ENCODE measurements around the gene CLIP3.
"Not testable (repeated sequence)": the region's sequence is repeated elsewhere in the genome, so short reads cannot be mapped to it uniquely, and the experiment has no call there.

The CLIP3 gene

GRCh38 chr19:36046443-36047050 is 13.9 kb upstream of the CLIP3 start:
- no peak for DNase-seq

- no peak for DNase-seq
Measured at GRCh38 chr19:36043952-36044351, 11.3 kb upstream of the CLIP3 start.

- DNase-seq, result no peak
Measured at GRCh38 chr19:36041831-36042230, 9.2 kb upstream of the CLIP3 start.

GRCh38 chr19:36041092-36041491 is 8.4 kb upstream of the CLIP3 start:
- DNase-seq, result not testable (repeated sequence)

- DNase-seq, result no peak
Measured at GRCh38 chr19:36040495-36040894, 7.8 kb upstream of the CLIP3 start.

- DNase-seq, result no peak
Measured at GRCh38 chr19:36031308-36031707, 1.4 kb downstream of the CLIP3 start.

- DNase-seq, result no peak
Measured at GRCh38 chr19:36030264-36031148, 2.2 kb downstream of the CLIP3 start.

- no peak for DNase-seq
Measured at GRCh38 chr19:36028313-36029041, 4.2 kb downstream of the CLIP3 start.

- DNase-seq, result no peak
Measured at GRCh38 chr19:36027696-36028095, 5.0 kb downstream of the CLIP3 start.

- DNase-seq, result no peak
Measured at GRCh38 chr19:36026091-36026876, 6.4 kb downstream of the CLIP3 start.

- no peak for DNase-seq
Measured at GRCh38 chr19:36025541-36025940, 7.1 kb downstream of the CLIP3 start.

GRCh38 chr19:36023432-36023831 is 9.2 kb downstream of the CLIP3 start:
- DNase-seq, result no peak

GRCh38 chr19:36019061-36019670 is 13.5 kb downstream of the CLIP3 start:
- no peak for DNase-seq

- peak; percentile 100 for DNase-seq
Measured at GRCh38 chr19:36014012-36014924, 18.4 kb downstream of the CLIP3 start, which contains the start of gene ALKBH6. ALKBH6 (minus strand) TSS chr19:36014213; CDS start chr19:36013397, 816 bp downstream.

- DNase-seq, result peak; percentile 65
Measured at GRCh38 chr19:36013280-36014011, 19.2 kb downstream of the CLIP3 start.

- no peak for DNase-seq
Measured at GRCh38 chr19:36010402-36010801, 22.3 kb downstream of the CLIP3 start.

GRCh38 chr19:36009633-36010379 is 22.9 kb downstream of the CLIP3 start:
- DNase-seq, result no peak

GRCh38 chr19:36009220-36009619 is 23.5 kb downstream of the CLIP3 start:
- DNase-seq, result peak; percentile 83

- DNase-seq, result no peak
Measured at GRCh38 chr19:36008336-36008978, 24.2 kb downstream of the CLIP3 start, which contains the start of gene SYNE4. SYNE4 (minus strand) TSS chr19:36008813; CDS start chr19:36008681, 132 bp downstream.
